Measurements from ENCODE around the gene GAK. TPM values are rescaled to one million over a fixed set of nuclear protein-coding genes. Genes with fewer than 3 reads are reported as not detected.

The GAK gene
- total RNA-seq, 1 experiment from 2014 or later = 86.6 TPM

DNA sequence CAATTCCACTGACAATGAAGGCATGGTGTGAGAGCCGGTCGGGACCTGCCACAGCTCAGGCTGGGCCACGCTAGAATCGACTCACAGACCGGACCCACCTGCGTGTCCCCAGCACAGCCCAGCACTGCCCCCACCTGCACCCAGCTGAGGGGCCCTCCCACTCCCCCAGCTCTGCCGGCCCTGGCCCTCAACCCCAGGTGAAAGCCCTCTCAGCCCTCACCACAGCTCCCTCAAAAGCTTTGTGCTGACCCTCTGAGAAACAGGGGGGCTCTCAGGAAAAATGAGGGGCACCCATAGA lies 25.1 kb downstream of the GAK start:
- no peak for DNase-seq (ENCODE audit: low read depth, low spot score)
- Histone ChIP-seq H3K4me3 (ENCODE audit: low read depth in 2 of 2, low read length in 2 of 2) (no peak overlapping the region), H3K4me1 (ENCODE audit: control insufficient read depth, insufficient read depth, low read length) (no peaks in the 10 kb centered on the region), H3K27me3 (ENCODE audit: control insufficient read depth, insufficient read depth, low read length) (no peaks in the 10 kb centered on the region), H3K36me3 (ENCODE audit: control insufficient read depth, insufficient read depth, low read length) (no peaks in the 10 kb centered on the region), H3K27ac (ENCODE audit: low read length) (no peak overlapping the region), H3K9me3 (ENCODE audit: control insufficient read depth, insufficient read depth, low read depth, low read length) (no peaks in the 10 kb centered on the region)
- BruUV-seq (replicated peaks) = no TSS peak
- ChIA-PET CTCF (no interaction called here), POLR2A (no interaction called here)
- TF ChIP-seq TCF7L2 (IDR thresholded peaks at IDR 0.05; ENCODE audit: low read depth, low read length) = no peak
- TF ChIP-seq, protein P1, sequence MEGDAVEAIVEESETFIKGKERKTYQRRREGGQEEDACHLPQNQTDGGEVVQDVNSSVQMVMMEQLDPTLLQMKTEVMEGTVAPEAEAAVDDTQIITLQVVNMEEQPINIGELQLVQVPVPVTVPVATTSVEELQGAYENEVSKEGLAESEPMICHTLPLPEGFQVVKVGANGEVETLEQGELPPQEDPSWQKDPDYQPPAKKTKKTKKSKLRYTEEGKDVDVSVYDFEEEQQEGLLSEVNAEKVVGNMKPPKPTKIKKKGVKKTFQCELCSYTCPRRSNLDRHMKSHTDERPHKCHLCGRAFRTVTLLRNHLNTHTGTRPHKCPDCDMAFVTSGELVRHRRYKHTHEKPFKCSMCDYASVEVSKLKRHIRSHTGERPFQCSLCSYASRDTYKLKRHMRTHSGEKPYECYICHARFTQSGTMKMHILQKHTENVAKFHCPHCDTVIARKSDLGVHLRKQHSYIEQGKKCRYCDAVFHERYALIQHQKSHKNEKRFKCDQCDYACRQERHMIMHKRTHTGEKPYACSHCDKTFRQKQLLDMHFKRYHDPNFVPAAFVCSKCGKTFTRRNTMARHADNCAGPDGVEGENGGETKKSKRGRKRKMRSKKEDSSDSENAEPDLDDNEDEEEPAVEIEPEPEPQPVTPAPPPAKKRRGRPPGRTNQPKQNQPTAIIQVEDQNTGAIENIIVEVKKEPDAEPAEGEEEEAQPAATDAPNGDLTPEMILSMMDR (IDR thresholded peaks at IDR 0.05) = no peak
- TF ChIP-seq POLR2AphosphoS5 (IDR thresholded peaks at IDR 0.05; ENCODE audit: low read depth, low read length) = no peak
- no peak for TF ChIP-seq SIN3A (IDR thresholded peaks at IDR 0.05; ENCODE audit: borderline replicate concordance, insufficient read depth, low read depth, low read length)
- no peak for ATAC-seq
- intact Hi-C loops (cut with micrococcal nuclease; ENCODE audit: unreplicated experiment) (no loop called here), in situ Hi-C loops (cut with HindIII; ENCODE audit: low pct_unique_long_range_greater_than_20kb, low sequenced_read_pairs) (no loop called here)

DNA sequence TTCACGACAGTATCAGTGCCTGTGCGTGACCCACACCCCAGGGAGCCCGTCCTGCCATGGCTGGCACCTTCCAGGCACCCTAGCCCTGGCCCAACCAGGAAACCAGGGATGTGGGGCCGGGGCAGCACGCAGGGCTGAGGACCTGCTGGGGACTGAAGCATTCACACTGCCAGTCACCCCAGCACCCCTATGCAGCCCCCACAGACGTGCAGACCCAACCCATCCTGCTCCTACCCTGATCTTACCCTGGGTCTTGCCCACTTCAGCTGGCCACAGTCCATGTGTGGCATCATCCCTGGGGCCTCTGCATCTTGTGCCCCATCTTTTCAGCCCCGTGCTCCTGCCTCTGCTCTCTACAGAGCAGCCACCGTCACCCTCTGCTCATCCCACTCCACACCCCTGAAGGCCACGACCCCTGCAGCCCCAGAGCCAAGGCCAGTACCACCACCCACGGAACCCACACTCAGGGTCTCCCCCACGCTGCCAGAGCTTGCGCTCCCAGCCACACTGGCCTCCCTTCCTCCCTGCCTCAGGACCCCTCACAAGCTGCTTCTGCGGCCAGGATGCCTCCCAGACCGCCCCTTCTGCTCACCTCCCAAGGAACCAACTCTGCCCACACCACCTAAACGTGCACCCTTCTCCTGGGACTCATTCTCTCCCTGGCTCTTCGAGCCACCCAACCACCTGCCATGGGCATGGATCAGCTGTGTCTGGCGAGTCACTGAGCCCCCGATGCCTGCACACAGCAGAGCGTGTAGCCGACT lies 25.6 kb downstream of the GAK start:
- ATAC-seq (no peak), DNase-seq (ENCODE audit: low read depth, low spot score) (no peak)
- BruUV-seq (replicated peaks) = no TSS peak
- Histone ChIP-seq H3K27ac (ENCODE audit: low read length) (no peak overlapping the region), H3K4me3 (ENCODE audit: low read depth in 2 of 2, low read length in 2 of 2) (no peak overlapping the region), H3K27me3 (ENCODE audit: control insufficient read depth, insufficient read depth, low read length) (no peaks in the 10 kb centered on the region), H3K36me3 (ENCODE audit: control insufficient read depth, insufficient read depth, low read length) (no peaks in the 10 kb centered on the region), H3K9me3 (ENCODE audit: control insufficient read depth, insufficient read depth, low read depth, low read length) (no peaks in the 10 kb centered on the region), H3K4me1 (ENCODE audit: control insufficient read depth, insufficient read depth, low read length) (no peaks in the 10 kb centered on the region)
- ChIA-PET CTCF (no interaction called here), POLR2A (no interaction called here)
- in situ Hi-C loops (cut with HindIII; ENCODE audit: low pct_unique_long_range_greater_than_20kb, low sequenced_read_pairs) = no loop called here
- intact Hi-C loops (cut with micrococcal nuclease; ENCODE audit: unreplicated experiment) = no loop called here
- TF ChIP-seq, protein P2, sequence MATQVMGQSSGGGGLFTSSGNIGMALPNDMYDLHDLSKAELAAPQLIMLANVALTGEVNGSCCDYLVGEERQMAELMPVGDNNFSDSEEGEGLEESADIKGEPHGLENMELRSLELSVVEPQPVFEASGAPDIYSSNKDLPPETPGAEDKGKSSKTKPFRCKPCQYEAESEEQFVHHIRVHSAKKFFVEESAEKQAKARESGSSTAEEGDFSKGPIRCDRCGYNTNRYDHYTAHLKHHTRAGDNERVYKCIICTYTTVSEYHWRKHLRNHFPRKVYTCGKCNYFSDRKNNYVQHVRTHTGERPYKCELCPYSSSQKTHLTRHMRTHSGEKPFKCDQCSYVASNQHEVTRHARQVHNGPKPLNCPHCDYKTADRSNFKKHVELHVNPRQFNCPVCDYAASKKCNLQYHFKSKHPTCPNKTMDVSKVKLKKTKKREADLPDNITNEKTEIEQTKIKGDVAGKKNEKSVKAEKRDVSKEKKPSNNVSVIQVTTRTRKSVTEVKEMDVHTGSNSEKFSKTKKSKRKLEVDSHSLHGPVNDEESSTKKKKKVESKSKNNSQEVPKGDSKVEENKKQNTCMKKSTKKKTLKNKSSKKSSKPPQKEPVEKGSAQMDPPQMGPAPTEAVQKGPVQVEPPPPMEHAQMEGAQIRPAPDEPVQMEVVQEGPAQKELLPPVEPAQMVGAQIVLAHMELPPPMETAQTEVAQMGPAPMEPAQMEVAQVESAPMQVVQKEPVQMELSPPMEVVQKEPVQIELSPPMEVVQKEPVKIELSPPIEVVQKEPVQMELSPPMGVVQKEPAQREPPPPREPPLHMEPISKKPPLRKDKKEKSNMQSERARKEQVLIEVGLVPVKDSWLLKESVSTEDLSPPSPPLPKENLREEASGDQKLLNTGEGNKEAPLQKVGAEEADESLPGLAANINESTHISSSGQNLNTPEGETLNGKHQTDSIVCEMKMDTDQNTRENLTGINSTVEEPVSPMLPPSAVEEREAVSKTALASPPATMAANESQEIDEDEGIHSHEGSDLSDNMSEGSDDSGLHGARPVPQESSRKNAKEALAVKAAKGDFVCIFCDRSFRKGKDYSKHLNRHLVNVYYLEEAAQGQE (IDR thresholded peaks at IDR 0.05; ENCODE audit: insufficient read depth in 1 of 2, low read depth in 2 of 2, low read length in 1 of 2) = no peak
- TF ChIP-seq SIN3A (IDR thresholded peaks at IDR 0.05; ENCODE audit: borderline replicate concordance, insufficient read depth, low read depth, low read length) (no peak), TCF7L2 (IDR thresholded peaks at IDR 0.05; ENCODE audit: low read depth, low read length) (no peak), POLR2AphosphoS5 (IDR thresholded peaks at IDR 0.05; ENCODE audit: low read depth, low read length) (no peak)
- TF ChIP-seq, protein P1 (IDR thresholded peaks at IDR 0.05) = no peak

Data from Panc1 (cell line).